ENCODE results near the gene BLTP3A. TPM values are rescaled to one million over a fixed set of nuclear protein-coding genes. Genes with fewer than 3 reads are reported as not detected.
"Not testable (repeated sequence)": the region's sequence is repeated elsewhere in the genome, so short reads cannot be mapped to it uniquely, and the experiment has no call there.

BLTP3A gene
- total and polyA plus RNA-seq, 11 donors: 4.1 to 36.8 (median 22.0) TPM

- H3K27me3 ChIP-seq: no peaks in the 10 kb centered on the region
- 7 to 10% (median 9%) methylated on average over 11 of the region's 11 CpGs for WGBS, 4 donors
- H3K36me3 ChIP-seq: peaks cover 0 to 26% (median 7%) of the 10 kb centered on the region in 9 donors
- H3K4me1 ChIP-seq: peaks cover 0 to 43% (median 27%) of the 10 kb centered on the region in 12 donors
- intact Hi-C loops (cut with DNase I): loop anchor here in 8 of 10 donors (1.0 to 10.0 kb wide), 10 partner anchors 34 to 293 kb away; partner anchors contain the start of genes ILRUN (in 7 of the 8), BLTP3A (in 4 of the 8), ANKS1A (in 2 of the 8) and TAF11 (in 2 of the 8)
- no peaks in the 10 kb centered on the region for H3K9me3 ChIP-seq
- DNase-seq (no peak), ATAC-seq (no peak)
- H3K4me3 ChIP-seq: peak overlapping the region; percentile 44 to 92 (median 74)
- peak overlapping the region; percentile 81 to 99 (median 90) for H3K27ac ChIP-seq
- no peak for TF ChIP-seq CTCF (IDR thresholded peaks at IDR 0.05)
- TF ChIP-seq POLR2A (IDR thresholded peaks at IDR 0.05): no peak
Measured at GRCh38 chr6:34757687-34758274, 34.1 kb upstream of the BLTP3A start.

DNA sequence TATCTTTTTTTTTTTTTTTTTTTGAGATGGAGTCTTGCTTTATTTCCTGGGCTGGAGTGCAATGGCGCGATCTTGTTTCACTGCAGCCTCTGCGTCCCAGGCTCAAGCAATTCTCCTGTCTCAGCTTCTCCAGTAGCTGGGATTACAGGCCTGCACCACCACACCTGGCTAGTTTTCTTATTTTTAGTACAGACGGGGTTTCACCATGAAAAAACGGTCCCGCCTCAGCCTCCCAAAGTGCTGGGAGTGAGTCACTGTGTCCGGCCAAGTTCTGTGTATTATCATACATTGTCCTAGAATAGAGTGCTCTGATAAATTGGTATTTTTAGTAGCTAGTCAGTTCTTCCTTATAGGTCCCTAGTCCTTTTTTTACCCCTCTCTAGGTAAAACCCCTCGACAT, 31.8 kb upstream of the BLTP3A start:
- peak in 4 of 5 donors; percentile 25 to 54 (median 38) for DNase-seq

DNA sequence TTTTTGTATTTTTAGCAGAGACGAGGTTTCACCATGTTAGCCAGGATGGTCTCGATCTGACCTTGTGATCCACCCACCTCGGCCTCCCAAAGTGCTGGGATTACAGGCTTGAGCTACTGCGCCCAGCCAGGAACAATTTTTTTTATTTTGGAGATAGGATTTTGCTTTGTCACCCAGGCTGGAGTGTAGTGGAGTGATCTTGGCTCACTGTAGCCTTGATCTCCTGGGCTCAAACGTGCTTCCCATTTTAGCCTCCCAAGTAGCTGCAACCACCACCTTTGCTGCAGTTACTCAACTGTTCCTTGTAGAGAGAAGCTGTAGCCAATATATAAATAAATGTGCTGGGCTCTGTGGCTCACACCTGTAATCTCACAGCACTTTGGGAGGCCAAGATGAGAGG, 30.2 kb upstream of the BLTP3A start:
- H3K27ac ChIP-seq: peak overlapping the region; percentile 59 to 93 (median 82)
- peaks cover 0 to 64% (median 43%) of the 10 kb centered on the region in 9 donors for H3K36me3 ChIP-seq
- intact Hi-C loops (cut with DNase I): loop anchor here in 2 of 10 donors (5.0 to 10.0 kb wide), 2 partner anchors 64 to 113 kb away; partner anchors contain the start of gene ILRUN (in 1 of the 2)

More for the DNA sequence above, 31.8 kb upstream of the BLTP3A start:
- peak; percentile 37 to 56 (median 47) for ATAC-seq
- intact Hi-C loops (cut with DNase I): loop anchor here in 2 of 10 donors (5.0 to 10.0 kb wide), 2 partner anchors 63 to 115 kb away; partner anchors contain the start of gene ILRUN (in 1 of the 2)
- Histone ChIP-seq H3K4me1 (peaks cover 0 to 52% (median 27%) of the 10 kb centered on the region in 12 donors), H3K36me3 (peaks cover 0 to 49% (median 27%) of the 10 kb centered on the region in 9 donors), H3K4me3 (peak overlapping the region in 1 of 12 donors; percentile 6), H3K9me3 (no peaks in the 10 kb centered on the region), H3K27me3 (no peaks in the 10 kb centered on the region), H3K27ac (peak overlapping the region; percentile 59 to 93 (median 82))
- WGBS, 4 donors: 58 to 71% (median 64%) methylated on average over 8 of the region's 8 CpGs
- TF ChIP-seq POLR2A (IDR thresholded peaks at IDR 0.05) (no peak), CTCF (IDR thresholded peaks at IDR 0.05) (no peak)

GRCh38 chr6:34768148-34768547, 23.7 kb upstream of the BLTP3A start:
- Histone ChIP-seq H3K27me3 (no peaks in the 10 kb centered on the region), H3K27ac (no peak overlapping the region), H3K9me3 (no peaks in the 10 kb centered on the region), H3K4me3 (no peak overlapping the region), H3K4me1 (peaks cover 0 to 27% (median 11%) of the 10 kb centered on the region in 12 donors), H3K36me3 (peaks cover 0 to 100% (median 97%) of the 10 kb centered on the region in 9 donors)
- no peak for DNase-seq
- no peak for ATAC-seq
- 95 to 100% (median 99%) methylated on average over 1 of the region's 1 CpG for WGBS, 4 donors
- intact Hi-C loops (cut with DNase I): loop anchor here in 1 of 10 donors (10.0 kb wide), 1 partner anchor 107 kb away; no protein-coding TSS in a partner anchor
- TF ChIP-seq POLR2A (IDR thresholded peaks at IDR 0.05): no peak
- no peak for TF ChIP-seq CTCF (IDR thresholded peaks at IDR 0.05)

More for the DNA sequence above, 30.2 kb upstream of the BLTP3A start:
- H3K27me3 ChIP-seq, H3K4me3 ChIP-seq, H3K9me3 ChIP-seq: not testable (repeated sequence)
- 46 to 81% (median 53%) methylated on average over 5 of the region's 5 CpGs for WGBS, 4 donors
- H3K4me1 ChIP-seq: peaks cover 0 to 57% (median 24%) of the 10 kb centered on the region in 12 donors
- DNase-seq (peak in 4 of 5 donors; percentile 18 to 59 (median 41)), ATAC-seq (peak in 3 of 4 donors; percentile 50 to 77 (median 69))
